OCI-M1 (cell line): Measurements from ENCODE around the gene POU4F3.
"Not testable (repeated sequence)": the region's sequence is repeated elsewhere in the genome, so short reads cannot be mapped to it uniquely, and the experiment has no call there.

Experiments
- DNase-seq: peaks from one replicate; lab custom pipeline; 2025; lab: John Stamatoyannopoulos, UW

POU4F3 gene, protein sequence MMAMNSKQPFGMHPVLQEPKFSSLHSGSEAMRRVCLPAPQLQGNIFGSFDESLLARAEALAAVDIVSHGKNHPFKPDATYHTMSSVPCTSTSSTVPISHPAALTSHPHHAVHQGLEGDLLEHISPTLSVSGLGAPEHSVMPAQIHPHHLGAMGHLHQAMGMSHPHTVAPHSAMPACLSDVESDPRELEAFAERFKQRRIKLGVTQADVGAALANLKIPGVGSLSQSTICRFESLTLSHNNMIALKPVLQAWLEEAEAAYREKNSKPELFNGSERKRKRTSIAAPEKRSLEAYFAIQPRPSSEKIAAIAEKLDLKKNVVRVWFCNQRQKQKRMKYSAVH

GRCh38 chr5:146338774-146339714 is at the start of gene POU4F3:
TSS of gene POU4F3 (plus strand) at chr5:146338839. CDS start at chr5:146339113, 274 bp downstream.
- DNase-seq, result no peak

GRCh38 chr5:146290318-146290717 is 48.3 kb upstream of the POU4F3 start:
- DNase-seq, result peak; percentile 20

DNA sequence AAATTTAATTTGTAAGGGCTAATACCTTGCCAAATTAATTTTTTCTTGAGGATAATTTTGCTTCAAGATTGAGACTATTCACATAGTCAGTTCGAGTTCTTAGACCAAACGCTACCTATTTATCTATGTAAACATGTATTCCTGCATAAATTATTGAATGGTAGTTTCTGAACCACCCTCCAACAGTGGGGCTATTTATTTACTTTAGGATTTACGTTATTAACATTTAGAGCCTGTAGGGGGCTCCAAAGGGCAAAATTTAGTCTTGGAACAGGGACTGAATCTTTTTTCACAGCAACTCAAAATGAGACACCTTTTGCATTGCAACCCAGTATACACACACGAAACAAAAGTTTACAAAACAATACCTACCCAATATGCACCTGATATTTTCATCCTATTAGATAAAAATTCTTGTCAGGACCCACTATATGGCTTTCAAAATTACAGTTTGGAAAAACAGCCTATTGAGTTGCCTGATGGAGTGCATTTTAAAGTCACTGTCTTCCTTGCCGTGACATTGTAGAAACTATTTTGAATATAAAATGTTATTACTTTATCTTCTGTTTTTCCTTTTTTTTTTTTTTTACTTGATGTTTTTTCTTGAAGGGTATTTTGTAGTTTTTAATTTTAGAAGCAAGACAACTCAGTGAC is 47.1 kb upstream of the POU4F3 start:
- DNase-seq, result peak; percentile 78

GRCh38 chr5:146296245-146296644 is 42.4 kb upstream of the POU4F3 start:
- DNase-seq, result no peak

GRCh38 chr5:146298920-146299319 is 39.7 kb upstream of the POU4F3 start:
- DNase-seq, result not testable (repeated sequence)

- no peak for DNase-seq
These were observed 37.0 kb upstream of the POU4F3 start for GRCh38 chr5:146301626-146302025.

DNA sequence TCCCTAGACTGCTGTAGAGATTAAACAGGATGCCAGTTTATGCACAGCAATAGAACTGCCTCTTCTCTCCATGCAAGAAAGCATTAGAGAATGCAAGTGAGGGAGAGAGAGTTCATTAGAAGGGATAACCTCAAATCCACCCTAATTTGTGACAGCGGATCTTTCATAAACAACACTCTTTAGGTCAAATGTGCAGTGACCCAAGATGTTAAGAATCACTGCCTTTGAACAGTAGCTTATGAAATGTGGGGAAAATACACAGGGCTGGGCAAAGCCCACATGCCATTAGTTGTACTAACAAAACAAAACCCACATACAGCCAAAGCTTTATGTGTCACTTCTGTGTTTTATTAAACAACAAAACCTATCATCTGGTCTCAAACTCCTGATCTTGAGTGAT is 36.2 kb upstream of the POU4F3 start:
- no peak for DNase-seq

- DNase-seq, result no peak
These were observed 31.8 kb upstream of the POU4F3 start for GRCh38 chr5:146306838-146307237.

DNA sequence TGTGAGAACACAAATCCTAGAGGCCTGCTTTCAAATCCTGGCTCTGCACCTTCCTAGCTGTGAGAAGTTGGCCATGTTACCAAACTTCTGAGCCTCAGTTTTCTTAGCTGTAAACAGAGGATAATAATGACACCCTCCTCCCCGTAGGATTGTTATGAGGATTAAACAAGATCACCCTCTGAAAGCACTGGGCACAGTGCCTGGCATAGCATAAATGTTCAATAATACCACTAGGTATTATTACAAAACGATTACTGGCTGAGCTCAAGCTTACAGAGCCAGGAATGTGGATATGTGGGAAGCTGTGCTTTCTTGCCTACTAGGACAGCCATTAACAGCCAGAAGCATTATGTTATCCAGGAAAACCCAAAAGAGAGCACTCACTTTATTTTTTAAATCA is 30.8 kb upstream of the POU4F3 start:
- DNase-seq, result no peak

GRCh38 chr5:146310540-146310939 is 28.1 kb upstream of the POU4F3 start:
- no peak for DNase-seq

GRCh38 chr5:146311278-146311677 is 27.4 kb upstream of the POU4F3 start:
- DNase-seq, result no peak

GRCh38 chr5:146313027-146313426 is 25.6 kb upstream of the POU4F3 start:
- DNase-seq, result peak; percentile 89

- DNase-seq, result no peak
These were observed 17.1 kb upstream of the POU4F3 start for GRCh38 chr5:146321571-146321970.

GRCh38 chr5:146327257-146327870 is 11.3 kb upstream of the POU4F3 start:
- no peak for DNase-seq

- no peak for DNase-seq
These were observed 10.7 kb upstream of the POU4F3 start for GRCh38 chr5:146327989-146328388.

DNA sequence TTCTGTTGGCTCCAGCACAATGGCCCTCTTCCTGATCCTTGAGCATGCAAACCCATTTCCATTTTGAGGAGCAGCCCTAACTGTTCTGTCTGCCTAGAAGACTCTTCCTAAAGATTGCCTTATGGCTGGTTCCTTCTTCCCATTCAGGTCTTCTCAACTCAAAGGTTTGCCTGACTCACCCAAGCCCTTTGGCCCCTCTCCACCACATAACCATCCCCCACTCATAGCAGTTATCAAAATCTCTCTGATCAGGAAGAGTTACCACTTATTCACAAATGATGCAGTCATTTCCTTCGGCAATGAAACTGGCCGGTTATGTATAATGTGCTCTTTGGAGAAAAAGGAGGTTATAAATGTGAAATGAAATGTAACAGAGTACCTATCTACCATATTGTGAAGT is 8.9 kb upstream of the POU4F3 start:
- DNase-seq, result no peak

DNA sequence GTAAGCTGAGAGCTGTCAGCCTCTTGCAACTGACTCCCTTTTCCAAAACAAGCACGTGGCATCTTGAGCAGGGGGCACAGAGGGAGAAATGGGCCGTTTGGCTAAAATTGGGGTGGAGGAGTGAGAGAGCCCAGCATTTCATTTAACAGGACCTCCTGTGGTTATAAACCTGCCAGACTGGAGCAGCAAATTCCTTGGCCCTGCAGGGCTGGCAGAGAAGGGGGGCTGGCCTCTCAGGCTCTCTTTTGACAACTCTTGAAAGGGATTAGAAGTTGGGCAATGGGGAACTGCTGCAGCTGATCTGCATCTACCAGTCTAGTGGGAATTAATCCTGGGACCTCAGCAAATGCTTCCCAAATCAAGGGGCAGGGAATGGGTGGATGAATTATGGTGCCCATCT is 7.2 kb upstream of the POU4F3 start:
- DNase-seq, result no peak

DNA sequence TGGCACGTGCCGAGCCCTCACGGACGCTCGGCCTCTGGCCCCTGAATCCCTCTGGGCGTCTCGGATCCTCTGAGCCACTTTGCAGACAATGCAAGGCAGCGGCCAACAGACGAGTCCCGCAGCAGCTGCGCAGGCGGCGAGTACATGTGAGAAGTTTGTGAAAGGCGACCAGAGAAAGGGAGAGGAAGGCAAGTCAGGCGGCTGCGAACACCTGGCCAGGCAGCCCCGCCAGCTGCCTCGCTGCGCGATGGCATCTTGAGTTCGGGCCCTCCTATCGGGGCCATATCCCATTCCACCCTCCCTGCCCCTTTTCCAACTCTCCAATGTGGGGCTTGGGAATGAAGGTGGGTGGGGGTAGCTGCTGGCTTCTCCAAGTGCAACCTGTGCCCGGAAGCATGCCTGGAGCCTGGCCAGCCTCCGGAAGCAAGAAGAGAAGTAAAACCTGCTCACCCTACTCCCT is 4.5 kb upstream of the POU4F3 start:
- no peak for DNase-seq

GRCh38 chr5:146336197-146336596 is 2.4 kb upstream of the POU4F3 start:
- DNase-seq, result no peak

DNA sequence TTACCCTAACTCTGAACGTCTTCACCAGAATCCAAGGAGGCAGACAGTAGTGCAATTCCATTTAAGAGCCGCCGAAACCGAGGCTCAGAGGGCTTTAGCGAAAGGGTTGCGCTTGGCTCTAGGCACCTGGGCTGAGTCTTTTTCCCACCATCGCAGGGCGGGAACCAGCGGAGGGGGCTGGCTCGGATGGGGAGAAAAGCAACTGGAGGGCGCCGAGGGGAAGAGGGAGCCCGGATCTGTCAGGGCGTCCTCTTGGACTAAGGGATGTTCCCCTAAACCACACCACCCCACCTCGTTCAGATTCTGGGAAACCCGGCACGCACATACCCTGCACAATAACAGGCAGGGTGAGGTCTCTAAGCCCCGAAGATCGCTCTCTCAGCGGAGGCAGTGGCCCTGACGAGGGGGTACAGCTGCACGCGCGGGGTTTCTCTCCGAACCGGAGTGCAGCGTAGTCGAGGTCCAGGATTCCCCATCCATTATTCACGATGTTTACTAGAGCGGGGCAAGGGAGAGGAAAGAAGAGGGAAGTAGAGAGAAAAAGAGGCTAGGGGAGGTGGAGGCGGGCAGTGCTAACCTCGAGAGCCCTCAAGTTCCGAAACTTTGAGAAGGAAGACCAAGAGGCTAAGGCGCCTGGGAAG is 1.3 kb upstream of the POU4F3 start:
- no peak for DNase-seq

- DNase-seq, result no peak
These were observed 711 bp upstream of the POU4F3 start for GRCh38 chr5:146337928-146338327.
